Measurements from ENCODE around the gene LMAN1.

LMAN1 gene

DNA sequence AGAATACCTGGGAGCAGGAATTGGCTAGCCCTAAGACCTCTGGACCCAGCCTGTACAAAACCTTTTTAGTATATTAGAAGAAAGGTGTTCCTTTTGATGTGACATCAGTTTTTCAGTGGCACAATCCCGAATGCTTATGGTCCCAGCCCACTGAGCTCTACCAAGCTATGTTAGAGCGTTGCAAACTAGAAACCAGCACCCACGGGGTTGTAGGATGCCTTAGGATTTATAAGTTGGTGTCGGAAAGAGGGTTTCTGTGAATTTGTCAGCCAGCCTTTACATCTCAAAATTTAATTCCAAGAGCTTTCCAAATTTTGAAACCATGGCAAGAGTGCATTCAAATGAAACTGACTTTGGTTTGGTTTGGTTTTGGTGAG lies 499 bp upstream of the LMAN1 start:
- no peak for DNase-seq (ENCODE audit: low read depth)

DNA sequence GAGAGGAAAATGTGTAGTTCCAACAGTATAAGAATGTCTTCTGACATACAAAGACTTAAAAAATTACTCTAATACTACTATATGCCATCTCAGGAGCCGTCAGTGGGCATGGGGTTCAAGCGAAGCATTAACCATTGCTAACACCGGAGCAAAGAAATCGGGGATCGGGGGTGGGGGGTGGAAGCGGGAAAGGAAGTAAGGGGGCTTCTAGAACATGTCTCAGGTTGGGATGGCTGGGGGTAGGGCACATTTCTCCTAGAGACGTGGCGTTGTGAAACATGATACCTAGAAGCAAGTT lies 702 bp downstream of the LMAN1 start:
- DNase-seq (ENCODE audit: low read depth) = no peak

GRCh38 chr18:59357928-59358327 lies 1.1 kb downstream of the LMAN1 start:
- DNase-seq (ENCODE audit: low read depth) = peak; percentile 4

DNA sequence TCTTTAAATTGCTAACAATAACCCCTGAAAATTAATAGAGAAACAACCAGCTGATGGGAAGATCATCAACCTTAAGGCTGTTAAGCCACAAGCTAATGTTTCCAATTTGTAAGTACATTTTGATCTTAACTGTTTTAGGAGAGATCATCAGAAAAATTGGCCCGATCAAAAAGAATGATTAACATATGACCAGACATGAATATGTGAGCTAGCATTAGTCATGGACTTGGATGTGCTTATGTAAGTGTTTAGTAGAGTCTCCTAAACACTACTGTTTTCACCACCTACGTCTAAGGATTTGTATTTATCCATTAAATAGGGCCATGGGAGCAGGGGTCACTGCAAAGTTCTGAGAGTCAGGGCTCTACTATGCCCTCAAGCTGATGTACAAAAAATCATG lies 4.3 kb downstream of the LMAN1 start:
- no peak for DNase-seq (ENCODE audit: low read depth)

DNA sequence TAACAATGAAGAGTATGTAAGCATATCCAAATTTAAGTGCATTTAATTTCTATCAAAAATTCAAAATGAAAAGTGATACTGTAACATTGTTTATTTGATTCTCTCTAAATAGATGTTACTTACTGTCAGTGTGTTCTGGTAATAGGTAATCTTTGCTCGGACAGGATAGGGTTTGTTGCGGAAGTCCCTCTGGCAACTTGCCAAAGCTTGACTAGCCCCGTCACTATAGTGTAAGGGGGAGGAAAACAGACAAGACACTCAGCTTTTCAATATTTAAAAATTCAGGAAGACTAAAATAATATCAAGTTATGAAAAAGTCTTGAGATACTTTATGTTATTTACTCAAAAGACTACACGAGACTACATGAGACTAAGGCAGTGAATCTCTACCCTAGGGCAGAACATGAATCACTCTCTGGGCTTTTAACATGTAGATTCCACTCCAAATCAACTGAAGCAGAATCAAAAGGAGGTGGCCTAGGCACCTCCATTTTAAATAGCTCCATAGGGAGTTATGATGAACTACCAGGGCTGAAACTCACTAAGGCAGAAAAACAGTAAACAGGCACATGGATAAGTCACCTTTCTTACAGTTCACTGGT lies 5.9 kb downstream of the LMAN1 start:
- DNase-seq (ENCODE audit: low read depth) = no peak

- DNase-seq (ENCODE audit: low read depth) = no peak
Observed at GRCh38 chr18:59352250-59352855, 6.7 kb downstream of the LMAN1 start.

GRCh38 chr18:59345556-59345955 lies 13.5 kb downstream of the LMAN1 start:
- no peak for DNase-seq (ENCODE audit: low read depth)

GRCh38 chr18:59344996-59345395 lies 14.1 kb downstream of the LMAN1 start:
- no peak for DNase-seq (ENCODE audit: low read depth)

DNA sequence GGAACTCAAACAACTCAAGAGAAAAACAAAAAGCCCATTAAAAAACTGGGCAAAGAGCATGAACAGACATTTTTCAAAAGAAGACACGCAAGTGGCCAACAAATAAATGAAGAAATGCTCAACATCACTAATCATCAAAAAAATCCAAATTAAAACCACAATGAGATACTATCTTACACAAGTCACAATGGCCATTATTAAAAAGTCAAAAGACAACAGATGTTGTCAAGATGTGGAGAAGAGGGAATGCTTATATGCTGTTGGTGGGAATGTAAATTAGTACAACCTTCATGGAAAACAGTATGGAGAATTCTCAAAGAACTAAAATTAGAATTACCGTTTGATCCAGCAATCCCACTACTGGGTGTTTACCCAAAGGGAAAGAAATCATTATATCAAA lies 15.1 kb downstream of the LMAN1 start:
- DNase-seq (ENCODE audit: low read depth) = no peak

- DNase-seq (ENCODE audit: low read depth) = no peak
Observed at GRCh38 chr18:59340817-59341216, 18.2 kb downstream of the LMAN1 start.

DNA sequence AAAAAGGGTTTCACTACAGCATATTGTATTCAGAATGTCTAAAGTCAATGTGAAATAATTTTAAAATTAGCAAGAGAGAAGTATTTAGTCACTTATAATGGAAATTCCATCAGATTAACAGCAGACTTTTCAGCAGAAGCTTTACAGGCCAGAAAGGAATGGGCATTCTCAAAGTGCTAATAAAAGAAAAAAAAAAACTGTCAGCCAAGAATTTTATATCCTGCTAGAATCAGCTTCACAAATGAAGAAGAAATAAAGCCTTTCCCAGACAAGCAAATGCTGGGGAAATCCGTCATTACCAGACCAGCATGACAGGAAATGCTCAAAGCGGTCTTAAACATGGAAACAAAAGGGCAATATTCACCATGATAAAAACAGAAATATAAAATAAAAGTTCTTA lies 18.8 kb downstream of the LMAN1 start:
- DNase-seq (ENCODE audit: low read depth) = no peak

DNA sequence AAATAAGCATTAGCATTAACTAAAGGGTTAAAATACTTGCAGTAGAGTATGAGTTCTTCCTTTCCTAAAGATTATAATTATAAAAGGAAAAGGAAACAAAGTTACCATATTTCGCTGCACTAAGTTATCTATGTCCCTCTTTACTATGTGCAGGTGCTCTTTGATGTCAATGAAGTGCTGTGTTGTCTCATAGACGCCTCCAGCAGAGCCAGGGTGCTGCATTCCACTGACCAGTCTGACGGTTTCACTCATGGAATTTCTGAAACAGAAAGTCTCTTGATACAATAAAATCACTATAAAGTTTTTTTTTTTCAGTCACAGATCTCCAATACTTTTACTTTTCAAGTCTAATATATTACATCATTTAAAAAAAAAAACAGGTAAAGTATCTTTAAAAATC lies 26.1 kb downstream of the LMAN1 start:
- no peak for DNase-seq (ENCODE audit: low read depth)

DNA sequence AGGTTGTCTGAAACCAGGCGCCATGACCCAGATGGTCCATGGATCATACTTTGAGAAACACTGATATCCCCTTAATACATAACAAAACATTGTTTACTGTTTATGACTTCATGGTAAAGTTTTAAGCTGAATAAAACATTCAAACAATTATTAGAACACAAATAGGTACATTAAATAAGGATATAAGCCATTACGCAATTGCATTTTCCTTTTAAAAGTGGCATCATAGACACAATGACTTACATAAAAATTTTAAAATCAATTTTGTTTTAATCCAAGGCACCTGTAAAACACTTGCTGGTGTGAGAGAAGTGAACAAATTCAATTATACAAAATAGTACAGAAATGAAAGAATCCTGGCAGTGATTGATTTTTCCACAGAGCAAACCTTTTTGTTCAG lies 30.4 kb downstream of the LMAN1 start:
- no peak for DNase-seq (ENCODE audit: low read depth)

DNA sequence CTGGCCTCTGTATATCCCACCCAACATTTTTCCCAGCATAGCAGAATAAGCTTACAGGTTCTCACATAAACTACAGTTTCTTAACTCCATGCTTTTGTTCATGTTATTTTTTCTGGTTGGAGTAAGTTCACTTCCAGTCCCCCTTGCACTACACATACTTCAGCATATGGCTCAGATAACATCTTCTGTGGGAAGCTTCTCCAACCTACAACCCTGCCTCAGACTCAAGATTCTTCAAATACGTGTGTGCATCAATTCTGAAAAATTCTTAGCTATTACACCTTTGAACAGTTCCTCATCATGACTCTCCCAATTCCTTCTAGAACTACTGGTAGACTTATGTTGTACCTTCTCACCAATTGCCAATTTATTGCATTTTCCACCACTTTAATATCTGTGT lies 33.1 kb downstream of the LMAN1 start:
- no peak for DNase-seq (ENCODE audit: low read depth)

DNA sequence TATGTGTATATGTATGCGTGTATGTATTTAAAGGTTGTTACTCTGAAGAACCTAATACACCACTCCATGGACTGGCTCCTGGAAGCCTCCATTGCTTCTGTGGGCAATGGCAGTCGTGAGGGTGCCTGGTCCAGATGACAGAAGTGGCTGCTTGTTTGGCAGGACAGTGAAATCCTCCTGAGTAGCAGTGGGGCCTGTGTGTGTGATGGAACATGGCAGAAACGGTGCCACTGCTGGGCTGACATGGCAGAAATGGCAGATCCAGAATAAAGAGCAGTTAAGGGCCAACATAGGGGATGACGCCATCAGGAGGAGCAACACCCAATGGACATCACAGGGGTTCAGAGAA lies 34.5 kb downstream of the LMAN1 start:
- DNase-seq (ENCODE audit: low read depth) = no peak

DNA sequence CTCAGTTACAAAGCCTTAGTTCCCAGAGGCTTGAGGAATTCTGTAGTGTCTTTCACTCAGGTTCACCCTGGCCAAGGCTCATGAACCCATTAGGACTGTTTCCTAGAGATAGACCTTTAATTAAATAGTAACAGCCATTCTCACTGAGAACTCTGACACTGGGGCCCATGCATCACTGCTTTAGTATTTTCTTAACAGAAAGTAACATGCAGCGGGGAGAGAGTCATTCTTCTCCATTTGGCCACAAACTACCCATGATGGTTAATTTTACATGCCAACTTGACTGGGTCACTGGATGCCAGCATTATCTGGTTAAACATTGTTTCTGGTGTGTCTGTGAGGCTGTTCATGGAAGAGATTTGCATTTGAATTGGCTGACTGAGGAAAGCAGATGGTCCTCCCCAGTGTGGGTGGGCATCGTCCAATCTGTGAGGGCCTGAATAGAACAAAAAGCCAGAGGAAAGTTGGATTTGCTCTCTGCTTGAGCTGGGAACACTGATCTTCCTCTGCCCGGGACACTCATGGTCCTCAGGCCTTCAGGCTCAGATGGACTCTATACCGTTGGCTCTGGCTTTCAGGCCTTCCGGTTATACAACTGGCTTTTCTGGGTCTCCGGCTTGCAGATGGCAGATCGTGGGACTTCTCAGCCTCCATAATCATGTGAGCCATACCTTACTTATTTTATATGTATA lies 35.0 kb downstream of the LMAN1 start:
- DNase-seq (ENCODE audit: low read depth) = no peak

DNA sequence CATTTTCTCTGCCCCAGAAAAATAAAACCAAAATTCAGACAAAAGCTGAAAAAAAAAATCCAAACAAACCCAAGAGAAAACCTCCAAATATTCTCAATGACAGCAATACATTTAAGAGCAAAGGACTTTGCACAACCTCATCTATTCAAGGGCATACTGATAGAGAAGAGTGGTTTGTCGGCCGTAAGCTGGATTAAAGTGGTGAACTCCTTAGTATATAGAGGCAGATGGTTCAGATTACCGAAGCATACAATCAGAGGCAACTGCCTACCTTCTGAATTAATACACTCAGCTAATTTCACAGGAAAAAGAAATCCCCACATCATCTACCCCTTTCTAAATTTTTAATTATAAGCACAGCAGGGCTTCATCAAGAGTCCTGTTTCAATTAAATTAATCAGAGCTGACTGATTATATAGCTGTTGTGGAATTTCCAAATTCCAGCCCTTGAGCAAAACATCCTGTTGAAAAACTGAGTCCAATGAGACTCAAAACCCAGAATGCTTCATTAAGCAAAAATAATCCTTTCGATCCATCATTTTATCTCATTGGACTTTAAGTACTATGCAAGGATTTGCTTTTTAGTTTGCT lies 40.5 kb downstream of the LMAN1 start, which contains the start of gene CPLX4:
Gene CPLX4, minus strand, starts transcription at position 190 of the 591 bp plus-strand sequence. Its CDS starts 187 bp downstream, at position 3.
- no peak for DNase-seq (ENCODE audit: low read depth)

- DNase-seq (ENCODE audit: low read depth) = no peak
Observed at GRCh38 chr18:59311631-59312030, 47.4 kb downstream of the LMAN1 start.

DNA sequence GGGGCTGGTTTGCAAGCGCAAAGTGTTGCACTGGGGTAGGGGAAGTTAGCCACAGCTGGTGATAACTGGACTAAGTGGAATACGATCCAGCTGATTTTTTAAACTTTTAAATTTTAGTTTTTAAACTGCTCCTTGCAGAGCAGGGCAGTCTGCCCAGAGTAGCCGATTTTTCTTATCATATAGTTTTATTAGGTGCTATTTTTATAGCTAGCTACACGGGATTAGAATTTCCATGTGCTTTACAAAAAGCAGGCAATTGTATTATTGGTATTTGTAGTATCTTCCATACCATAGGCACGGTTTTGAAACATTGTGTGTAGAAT lies 50.2 kb downstream of the LMAN1 start:
- no peak for DNase-seq (ENCODE audit: low read depth)

GRCh38 chr18:59308248-59308937 lies 50.7 kb downstream of the LMAN1 start:
- peak; percentile 38 for DNase-seq (ENCODE audit: low read depth)

DNA sequence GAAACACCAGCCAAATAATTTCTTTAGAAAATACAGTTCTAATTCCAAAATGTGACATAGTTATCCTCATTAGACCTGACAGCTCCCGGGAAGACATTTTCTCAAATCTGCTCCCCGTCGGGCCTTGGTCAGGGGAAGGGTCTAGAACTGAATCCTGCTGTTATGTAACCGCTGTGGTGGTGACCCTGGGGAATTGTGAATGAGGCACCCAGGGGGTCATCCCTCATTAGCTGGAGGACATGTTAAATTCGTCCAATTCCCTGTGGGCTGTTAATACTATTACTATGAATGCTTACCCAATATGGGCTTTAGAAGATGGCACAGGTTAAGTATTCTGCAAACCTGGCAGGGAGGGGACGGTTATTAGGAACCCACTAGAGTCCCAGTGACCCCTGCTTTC lies 52.4 kb downstream of the LMAN1 start:
- no peak for DNase-seq (ENCODE audit: low read depth)

DNA sequence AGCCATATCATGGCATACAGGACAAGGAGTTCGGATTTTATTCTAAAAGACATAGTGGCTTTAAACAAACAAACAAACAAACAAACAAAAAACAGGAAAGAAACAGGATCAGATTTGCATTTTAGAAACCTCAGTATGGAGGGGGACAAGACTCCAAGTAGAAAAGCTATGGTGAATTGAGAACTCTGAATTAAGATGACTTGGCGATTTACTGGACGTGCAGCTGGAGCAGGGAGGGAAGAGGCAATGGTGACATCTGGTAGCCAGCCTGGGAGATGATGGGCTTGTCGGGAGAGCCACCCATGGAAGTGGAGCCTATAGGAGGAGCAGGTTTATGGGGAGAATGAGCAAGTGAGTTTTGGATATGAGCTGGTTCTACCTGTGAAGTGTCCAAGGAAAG lies 53.8 kb downstream of the LMAN1 start:
- DNase-seq (ENCODE audit: low read depth) = no peak

GRCh38 chr18:59303656-59304195 lies 55.3 kb downstream of the LMAN1 start:
- DNase-seq (ENCODE audit: low read depth) = no peak

All from stimulated activated CD4-positive, alpha-beta T cell treated with anti-CD3 and anti-CD28 coated beads, Interleukin-2, amount 100 ng/mL, for 4 hours (primary cell).